Measurements from ENCODE around the gene PTCSC3.

PTCSC3 gene

GRCh38 chr14:36176524-36176923 lies at the start of gene PTCSC3:
TSS of gene PTCSC3 (minus strand) at chr14:36176722.
- no peak for DNase-seq

GRCh38 chr14:36226164-36226563 lies 49.6 kb upstream of the PTCSC3 start:
- DNase-seq, result peak; percentile 13

- no peak for DNase-seq
Measured at GRCh38 chr14:36224176-36224575, 47.7 kb upstream of the PTCSC3 start.

DNA sequence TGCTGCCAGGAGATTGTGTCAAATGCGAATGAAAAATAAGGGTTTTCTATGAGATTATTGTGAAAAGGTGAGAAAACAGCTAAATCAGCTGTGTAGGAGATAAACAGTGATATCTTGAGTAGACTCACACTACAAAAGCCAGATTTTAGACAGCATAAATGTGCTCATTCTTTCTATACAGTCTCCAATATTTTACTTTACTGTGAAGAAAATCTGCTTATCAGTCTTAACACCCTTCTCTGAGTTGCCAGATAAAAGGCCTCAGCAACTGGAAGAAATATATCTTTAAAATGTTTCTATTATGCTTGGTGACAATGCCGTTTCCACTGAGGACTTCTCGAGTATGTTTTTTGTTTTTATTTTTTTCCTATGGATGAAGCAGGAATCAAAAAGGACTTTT lies 47.0 kb upstream of the PTCSC3 start:
- no peak for DNase-seq

DNA sequence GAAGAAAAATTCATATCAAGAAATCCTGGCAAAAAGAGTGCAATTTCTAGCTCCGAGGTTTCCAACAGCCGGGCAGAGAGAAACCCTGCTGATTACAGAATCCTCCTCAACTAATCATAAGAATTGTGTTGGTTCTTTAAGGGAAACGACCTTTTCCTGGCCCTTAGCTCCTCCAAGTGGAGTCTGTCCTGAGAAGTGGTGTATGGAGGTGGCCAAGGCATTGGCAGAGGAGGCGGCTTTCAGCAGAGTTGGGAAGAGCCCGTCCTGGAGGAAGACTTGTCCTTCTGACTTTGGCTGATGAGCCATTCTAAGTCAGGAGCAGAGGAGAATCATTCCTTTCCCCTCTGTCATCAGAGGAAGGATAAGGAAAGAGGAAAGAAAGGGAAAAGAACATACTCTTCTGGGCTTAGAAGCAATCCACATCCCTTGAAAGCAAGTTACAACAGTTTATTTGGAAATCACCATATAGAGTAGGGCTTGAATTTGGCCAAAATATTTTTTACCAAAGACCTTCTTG lies 46.5 kb upstream of the PTCSC3 start:
- peak; percentile 8 for DNase-seq

GRCh38 chr14:36222337-36222736 lies 45.8 kb upstream of the PTCSC3 start:
- DNase-seq, result no peak

DNA sequence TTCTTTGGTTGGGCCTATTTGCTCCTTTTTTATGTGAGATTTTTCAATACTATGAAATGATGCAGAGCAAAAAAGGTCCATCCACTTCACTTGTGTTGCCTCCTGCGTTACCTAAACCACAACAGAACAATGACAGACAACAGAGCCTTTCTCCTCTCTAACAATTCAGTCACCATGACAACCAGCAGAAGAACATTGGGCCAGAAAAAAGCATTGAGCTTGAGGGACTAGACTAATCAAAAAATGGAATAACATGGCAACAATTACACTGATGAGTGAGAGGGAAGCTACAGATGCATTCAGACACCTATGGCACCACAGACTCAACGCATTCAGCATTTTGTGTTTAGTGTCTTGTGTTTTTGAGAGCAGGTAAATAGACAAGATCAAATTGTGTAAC lies 44.6 kb upstream of the PTCSC3 start:
- no peak for DNase-seq

DNA sequence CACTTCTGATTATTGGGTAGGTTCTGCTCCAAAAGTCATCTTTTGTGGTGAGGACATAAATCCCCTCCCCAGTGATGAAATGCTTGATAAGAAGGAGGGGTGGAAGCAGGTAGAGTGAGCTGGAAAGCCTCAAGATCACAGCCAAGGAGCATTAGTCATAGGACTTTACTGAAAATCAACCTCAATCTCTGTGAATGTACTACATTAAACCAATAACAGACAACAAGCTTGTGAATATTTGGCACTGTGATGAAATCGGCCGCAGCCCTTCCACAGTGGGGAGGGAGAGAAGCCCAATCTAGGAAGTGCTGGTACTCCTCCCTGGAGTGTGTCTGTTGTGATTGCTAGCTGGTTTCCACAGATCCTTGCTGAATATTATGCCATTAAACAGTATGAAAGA lies 41.2 kb upstream of the PTCSC3 start:
- no peak for DNase-seq

- no peak for DNase-seq
Measured at GRCh38 chr14:36217027-36217426, 40.5 kb upstream of the PTCSC3 start.

GRCh38 chr14:36215217-36215598 lies 38.7 kb upstream of the PTCSC3 start:
- no peak for DNase-seq

GRCh38 chr14:36214476-36215216 lies 38.1 kb upstream of the PTCSC3 start:
- peak; percentile 7 for DNase-seq

DNA sequence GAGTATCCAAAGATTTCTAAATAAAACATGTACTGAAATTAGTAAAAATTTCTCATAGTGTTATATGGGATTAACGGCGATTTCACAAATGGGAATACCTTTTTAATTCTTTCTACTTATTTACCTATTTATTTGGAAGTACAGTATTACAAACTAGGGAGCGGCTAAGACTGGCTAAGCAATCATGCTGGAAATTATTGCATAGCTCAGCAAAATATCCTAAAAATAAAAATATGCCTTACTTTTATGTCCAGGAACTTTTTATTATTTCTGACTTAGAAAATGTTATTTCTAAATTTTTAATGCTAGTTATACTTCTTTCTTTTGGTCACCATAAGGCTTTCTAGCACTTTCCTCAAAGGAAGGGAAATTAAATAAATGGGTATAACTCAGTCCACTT lies 36.5 kb upstream of the PTCSC3 start:
- DNase-seq, result no peak

DNA sequence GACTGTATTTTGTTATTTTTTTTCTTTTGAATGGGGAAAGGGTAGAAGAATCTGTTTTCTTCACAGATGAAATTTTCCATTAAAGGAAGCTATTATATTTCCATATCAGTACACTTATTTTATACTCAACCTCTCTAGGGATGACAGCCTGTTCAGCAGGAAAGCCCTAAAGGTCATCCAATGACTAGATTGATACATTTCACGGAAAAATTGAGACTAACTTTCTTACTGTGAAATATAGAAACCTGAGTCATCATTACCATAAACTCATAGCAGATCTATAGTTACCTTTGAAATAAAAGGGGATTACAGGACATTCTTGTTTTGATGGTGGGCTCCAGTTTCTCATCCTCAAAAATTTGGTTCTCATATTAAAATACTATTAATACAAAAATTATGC lies 36.1 kb upstream of the PTCSC3 start:
- no peak for DNase-seq

DNA sequence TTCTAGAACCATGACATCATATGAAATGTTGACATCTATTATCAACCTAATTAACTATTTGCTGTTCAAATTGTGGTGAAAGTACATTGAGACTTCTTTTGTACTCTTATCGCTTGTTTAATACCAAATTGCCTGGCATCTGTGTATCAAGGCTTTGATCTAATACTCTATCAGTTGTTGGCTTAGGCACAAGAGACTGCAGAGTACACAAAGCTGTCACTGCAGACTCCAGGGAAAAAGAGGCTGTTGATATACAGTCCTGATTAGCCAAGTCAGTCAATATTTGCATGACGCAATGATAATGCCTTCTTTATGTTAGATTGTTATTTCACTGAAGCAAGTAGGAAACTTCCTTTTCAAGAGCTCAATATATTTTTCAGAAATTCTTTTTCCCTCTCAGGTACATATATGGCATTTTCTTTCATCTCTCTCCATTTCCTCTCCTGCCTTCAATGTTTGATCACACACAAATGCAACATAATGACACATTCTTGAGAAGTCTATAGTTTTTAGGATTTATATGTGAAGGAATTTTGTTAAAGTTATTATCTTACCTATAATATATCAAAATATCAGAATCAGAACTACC lies 32.3 kb upstream of the PTCSC3 start:
- DNase-seq, result no peak

GRCh38 chr14:36207500-36207899 lies 31.0 kb upstream of the PTCSC3 start:
- peak; percentile 44 for DNase-seq

DNA sequence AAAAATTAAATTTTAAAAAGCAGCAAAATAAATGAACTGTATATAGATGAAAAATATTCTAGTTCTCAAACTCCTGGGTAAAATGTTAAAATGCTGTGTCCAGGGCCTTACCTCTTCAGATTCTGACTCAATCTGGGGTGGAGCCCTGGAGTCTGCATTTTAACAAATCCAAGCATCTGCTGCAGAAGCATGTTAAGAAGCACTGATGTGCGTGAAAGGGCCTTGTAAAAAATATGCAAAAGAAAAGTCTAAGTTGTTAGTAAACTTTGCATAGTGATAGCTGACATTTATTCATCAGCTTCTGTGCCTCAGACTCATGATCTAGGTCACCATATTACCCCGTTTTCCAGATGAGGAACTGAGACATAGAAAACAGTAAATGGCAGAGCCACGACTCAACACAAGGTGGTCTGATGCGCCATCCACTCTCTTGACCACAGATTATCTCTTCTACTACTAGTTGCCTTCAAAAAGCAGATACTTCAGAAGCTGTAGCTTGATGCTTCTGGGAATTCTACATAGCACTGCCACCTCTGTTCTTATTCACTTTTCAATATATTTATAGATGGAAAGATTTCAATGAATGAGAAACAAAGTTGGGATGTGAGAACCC lies 28.0 kb upstream of the PTCSC3 start:
- no peak for DNase-seq

- no peak for DNase-seq
Measured at GRCh38 chr14:36198378-36198777, 21.9 kb upstream of the PTCSC3 start.

DNA sequence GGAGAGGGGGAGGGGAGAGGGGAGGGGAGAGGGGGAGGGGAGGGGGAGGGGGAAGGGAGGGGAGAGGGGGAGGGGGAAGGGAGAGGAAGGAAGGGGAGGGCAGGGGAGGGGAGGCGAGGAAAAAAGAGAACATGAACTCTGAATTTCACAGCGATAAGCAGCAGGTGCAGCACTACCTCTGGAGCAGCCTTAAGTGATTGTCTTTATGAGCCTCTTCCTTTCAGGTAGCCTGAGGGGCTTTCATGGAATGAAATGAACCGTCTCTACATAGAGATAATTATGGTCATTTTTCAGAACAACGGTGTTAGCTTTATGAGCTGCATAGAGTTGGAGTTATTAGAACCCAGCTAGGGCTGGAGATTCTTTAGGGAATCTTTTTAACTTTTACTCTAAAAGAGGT lies 18.1 kb upstream of the PTCSC3 start:
- DNase-seq, result no peak

- DNase-seq, result no peak
Measured at GRCh38 chr14:36192530-36192929, 16.0 kb upstream of the PTCSC3 start.

GRCh38 chr14:36183402-36183801 lies 6.9 kb upstream of the PTCSC3 start:
- DNase-seq, result no peak

DNA sequence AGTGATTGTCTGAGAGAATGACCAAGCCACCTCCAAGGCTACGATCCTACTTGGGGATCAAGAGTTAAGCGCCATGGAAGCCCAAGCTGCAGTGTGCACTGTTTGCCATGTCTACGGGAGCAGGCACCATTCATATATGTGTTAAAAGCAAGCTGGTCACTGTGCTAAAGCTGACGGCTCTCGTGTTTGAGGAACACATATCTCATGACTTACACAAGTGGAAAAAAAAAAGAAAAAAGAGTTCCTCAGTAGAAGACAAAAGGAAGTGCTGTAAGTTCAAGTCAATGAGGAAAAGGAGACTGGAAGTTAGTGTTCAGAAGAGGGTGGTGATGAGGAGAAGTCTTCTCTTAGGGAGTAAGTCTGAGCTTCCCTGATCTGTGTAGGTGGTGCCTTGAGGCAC lies 4.9 kb upstream of the PTCSC3 start:
- DNase-seq, result no peak

DNA sequence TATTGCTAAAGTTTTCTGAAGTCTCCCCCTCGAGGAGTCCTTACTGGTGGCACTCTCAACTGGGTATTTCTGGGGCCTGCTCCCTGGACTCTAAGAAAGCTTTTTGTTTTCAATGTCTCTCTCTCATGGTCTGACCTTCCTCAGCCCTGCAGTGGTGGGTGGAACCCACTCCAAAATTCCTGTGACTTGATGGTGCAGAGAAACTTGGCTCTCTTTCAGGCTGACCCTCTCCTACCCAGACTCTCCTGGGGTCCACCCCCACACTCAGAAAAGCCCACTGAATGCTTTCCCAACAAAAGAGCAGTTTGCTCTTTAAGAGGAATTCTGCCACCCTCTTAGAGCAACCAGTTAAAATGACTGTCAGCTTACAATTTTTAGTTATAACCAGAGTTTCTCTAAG lies 967 bp upstream of the PTCSC3 start:
- no peak for DNase-seq

DNA sequence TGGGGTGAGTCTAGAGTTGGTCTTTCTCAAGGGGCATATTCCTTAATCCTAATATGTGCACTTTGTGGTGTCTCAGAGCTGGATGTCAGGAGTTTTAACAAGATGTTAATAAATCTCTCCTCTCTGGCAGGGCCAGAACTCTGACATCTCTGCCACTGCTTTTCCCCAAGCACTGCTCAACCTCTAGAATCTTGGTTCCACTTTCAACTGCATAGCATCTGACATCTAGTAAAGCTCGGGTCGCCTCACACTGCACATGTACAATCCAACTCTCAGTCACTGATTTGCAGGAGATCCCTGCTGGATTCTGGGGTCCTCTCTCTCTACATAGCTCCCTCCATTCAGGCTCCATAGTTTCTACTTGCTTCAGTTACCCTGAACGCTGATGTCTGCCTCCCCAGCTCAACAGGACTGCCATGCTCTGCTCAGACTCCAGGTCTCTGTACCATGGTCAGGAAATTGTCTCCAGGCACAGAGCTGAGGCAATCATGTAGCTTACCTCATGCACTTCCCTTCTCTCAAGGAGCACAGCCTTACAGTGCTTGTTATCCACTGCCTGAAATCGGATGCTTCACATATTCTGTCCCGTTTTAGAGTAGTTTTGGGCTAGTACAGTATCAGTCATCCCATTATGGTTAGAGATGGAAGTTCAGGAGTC lies 1.6 kb downstream of the PTCSC3 start:
- no peak for DNase-seq

DNA sequence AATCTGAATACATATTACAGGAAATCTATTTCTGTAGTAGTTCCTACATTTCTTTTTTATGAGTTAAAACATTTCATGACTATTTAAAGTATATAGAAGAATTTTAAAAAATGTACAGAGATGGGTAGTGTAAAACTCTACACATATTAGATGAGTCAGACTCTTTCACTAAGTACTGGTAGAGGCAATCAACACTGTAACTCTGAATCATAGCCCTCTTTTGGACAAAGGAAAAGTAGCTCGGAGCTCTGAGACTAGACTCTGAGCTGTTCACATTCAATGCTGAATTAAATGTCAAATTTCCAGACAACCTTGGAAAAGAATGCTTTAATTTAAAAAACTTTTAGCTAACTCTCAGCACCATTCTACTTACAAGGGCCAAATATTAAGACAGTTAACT lies 3.4 kb downstream of the PTCSC3 start:
- DNase-seq, result no peak

All from HCEC 1CT (cell line).